Spleen (tissue), 11 donors: ENCODE data around the gene MESD. TPM values are rescaled to one million over a fixed set of nuclear protein-coding genes. Genes with fewer than 3 reads are reported as not detected.

Experiments used
- DNase-seq: peaks from one replicate; pipeline ENCODE4 v3.0.0-alpha.2; 2020
- H3K27ac ChIP-seq, 8 donors: fragments of 200-600 bp; sonication (generic) in 7 of 8; 1 replicate in 4 of 8; 2 replicates in 4 of 8; pipeline versions ENCODE4 v1.5.0 to v1.8.0; 2016 to 2021; ENCODE audit warnings: inconsistent platforms in 4 of 8, mild to moderate bottlenecking in 4 of 8, moderate library complexity in 1 of 8
- H3K27me3 ChIP-seq, 7 donors: fragments of 200-600 bp; sonication (generic) in 6 of 7; replicated peaks in 1 of 7; 1 replicate in 4 of 7; 2 replicates in 3 of 7; pipeline versions ENCODE4 v1.5.0 to v1.8.0; 2016 to 2021; ENCODE audit warnings: inconsistent platforms in 3 of 7, mild to moderate bottlenecking in 1 of 7
- H3K36me3 ChIP-seq, 6 donors: fragments of 200-600 bp; sonication (generic) in 5 of 6; 1 replicate in 4 of 6; 2 replicates in 2 of 6; pipeline versions ENCODE4 v1.5.0 to v1.8.0; 2016 to 2021; ENCODE audit warnings: inconsistent platforms in 2 of 6
- H3K4me1 ChIP-seq, 6 donors: fragments of 200-600 bp; sonication (generic) in 5 of 6; 1 replicate in 3 of 6; 2 replicates in 3 of 6; pipeline versions ENCODE4 v1.5.0 to v1.8.0; 2016 to 2021; ENCODE audit warnings: inconsistent platforms in 3 of 6
- H3K4me3 ChIP-seq, 8 donors: fragments of 200-600 bp; sonication (generic) in 7 of 8; 1 replicate in 4 of 8; 2 replicates in 4 of 8; pipeline versions ENCODE4 v1.5.0 to v1.8.0; 2016 to 2021; ENCODE audit warnings: inconsistent platforms in 4 of 8, mild to moderate bottlenecking in 4 of 8, moderate library complexity in 2 of 8
- H3K9me3 ChIP-seq, 8 donors: fragments of 200-600 bp; sonication (generic) in 7 of 8; 1 replicate in 4 of 8; 2 replicates in 4 of 8; pipeline versions ENCODE4 v1.5.0 to v1.8.0; 2016 to 2021; ENCODE audit warnings: inconsistent platforms in 4 of 8
- POLR2A ChIP-seq, 3 donors: fragments of 450-650 bp; IDR thresholded peaks; one replicate each; pipeline ENCODE4 v1.5.1; 2017; ENCODE audit warnings: antibody characterized with exemption in 3 of 3, mild to moderate bottlenecking in 1 of 3
- POLR2AphosphoS5 ChIP-seq, 3 donors: sonication (generic); formaldehyde crosslinking; IDR thresholded peaks; one replicate each; pipeline ENCODE4 v1.5.1; 2017; ENCODE audit warnings: antibody characterized with exemption in 3 of 3
- WGBS, 5 donors: extraction: QIAGEN DNeasy Blood & Tissue Kit in 3 of 5; methylation state at CpG; one replicate each; pipeline versions ENCODE4 v1.1.5 to v1.1.7; 2013 to 2018; 5-methylcytosine and 5-hydroxymethylcytosine counted together
- intact Hi-C: fragments of 100-400 bp; cut with DNase I; formaldehyde crosslinking; loops from one replicate; pipeline ENCODE4 v1.15.0; 2023; ENCODE audit warnings: low total_unique reads
- polyA plus RNA-seq, 3 donors: library from polyadenylated mRNA; stranded (reverse); fragments of 200-250 nt; gene quantifications; one replicate each; pipeline ENCODE4 v1.2.1, GENCODE V29; 2013
- total RNA-seq, 7 donors: library from RNA; depleted of rRNA in 3 of 7; stranded (reverse); fragments of >200 nt in 3 of 7; fragmentation: NEBNext Ultra II Directional in 4 of 7; extraction: Animal tissue kit (Norgen Biotek cat#: 25700) in 4 of 7; gene quantifications; one replicate each; pipeline versions ENCODE4 v1.1.0 to v1.2.1, GENCODE V29; 2016 to 2021
- TF ChIP-seq, protein P1 (sequence below), 11 experiments: fragments of 200-600 bp in 7 of 11; fragments of 450-650 bp in 4 of 11; sonication (generic) in 4 of 11; IDR thresholded peaks in 8 of 11; conservative IDR thresholded peaks in 3 of 11; 1 replicate in 7 of 11; 2 replicates in 4 of 11; pipeline versions ENCODE4 v1.4.0 to v1.8.0; 2016 to 2021; ENCODE audit warnings: antibody characterized with exemption in 11 of 11, inconsistent platforms in 4 of 11, mild to moderate bottlenecking in 1 of 11
- donor health status: healthy with polysubstance abuse.
- donor health status: DM: no; HTN: no; CAD: no; lungs with moderate emphysema.
- donor health status: DM: no; HTN: no; CAD: no.
- donor health status: Bipolar disorder and iron deficiency.
- donor health status: healthy.
- donor health status: DM: no; HTN: no; CAD: no.
- donor health status: DM: yes; HTN: yes; CAD: no.

Gene MESD
- total and polyA plus RNA-seq, 10 donors, result 8.5 to 39.8 (median 27.5) TPM

GRCh38 chr15:80999623-81000036 lies 10.0 kb upstream of the MESD start:
- H3K4me3 ChIP-seq, result peak overlapping the region; percentile 62 to 94 (median 84)
- no peaks in the 10 kb centered on the region for H3K27me3 ChIP-seq
- peak; percentile 84 for DNase-seq
- H3K4me1 ChIP-seq, result peaks cover 24 to 58% (median 46%) of the 10 kb centered on the region in 6 donors
- peaks cover 0 to 6% (median 2%) of the 10 kb centered on the region in 8 donors for H3K9me3 ChIP-seq
- 9 to 23% (median 15%) methylated on average over 13 of the region's 13 CpGs for WGBS, 5 donors
- peak overlapping the region; percentile 92 to 99 (median 98) for H3K27ac ChIP-seq
- TF ChIP-seq POLR2A (IDR thresholded peaks at IDR 0.05) (no peak), POLR2AphosphoS5 (IDR thresholded peaks at IDR 0.05) (peak in 2 of 3 donors; percentile 53 to 62)
- H3K36me3 ChIP-seq, result peaks cover 0 to 26% (median 9%) of the 10 kb centered on the region in 6 donors
- intact Hi-C loops, result loop anchor here (10.0 kb wide), 1 partner anchor 105 kb away; no protein-coding TSS in a partner anchor

- Histone ChIP-seq H3K9me3 (peaks cover 0 to 6% (median 2%) of the 10 kb centered on the region in 8 donors), H3K4me3 (no peak overlapping the region), H3K36me3 (peaks cover 0 to 12% (median 8%) of the 10 kb centered on the region in 6 donors), H3K27ac (peak overlapping the region in 7 of 8 donors; percentile 10 to 99 (median 92)), H3K4me1 (peaks cover 15 to 44% (median 32%) of the 10 kb centered on the region in 6 donors), H3K27me3 (no peaks in the 10 kb centered on the region)
- TF ChIP-seq POLR2AphosphoS5 (IDR thresholded peaks at IDR 0.05), result no peak
- WGBS, 5 donors, result 78 to 93% (median 81%) methylated on average over 1 of the region's 1 CpG
- intact Hi-C loops, result loop anchor here (10.0 kb wide), 1 partner anchor 107 kb away; no protein-coding TSS in a partner anchor
- no peak for DNase-seq
Measured at GRCh38 chr15:80998251-80998650, 8.6 kb upstream of the MESD start.

- H3K27ac ChIP-seq, result peak overlapping the region in 1 of 8 donors; percentile 99
- intact Hi-C loops, result loop anchor here (10.0 kb wide), 1 partner anchor 107 kb away; no protein-coding TSS in a partner anchor
- TF ChIP-seq POLR2A (IDR thresholded peaks at IDR 0.05), result no peak
- no peak for TF ChIP-seq POLR2AphosphoS5 (IDR thresholded peaks at IDR 0.05)
- TF ChIP-seq, protein P1, sequence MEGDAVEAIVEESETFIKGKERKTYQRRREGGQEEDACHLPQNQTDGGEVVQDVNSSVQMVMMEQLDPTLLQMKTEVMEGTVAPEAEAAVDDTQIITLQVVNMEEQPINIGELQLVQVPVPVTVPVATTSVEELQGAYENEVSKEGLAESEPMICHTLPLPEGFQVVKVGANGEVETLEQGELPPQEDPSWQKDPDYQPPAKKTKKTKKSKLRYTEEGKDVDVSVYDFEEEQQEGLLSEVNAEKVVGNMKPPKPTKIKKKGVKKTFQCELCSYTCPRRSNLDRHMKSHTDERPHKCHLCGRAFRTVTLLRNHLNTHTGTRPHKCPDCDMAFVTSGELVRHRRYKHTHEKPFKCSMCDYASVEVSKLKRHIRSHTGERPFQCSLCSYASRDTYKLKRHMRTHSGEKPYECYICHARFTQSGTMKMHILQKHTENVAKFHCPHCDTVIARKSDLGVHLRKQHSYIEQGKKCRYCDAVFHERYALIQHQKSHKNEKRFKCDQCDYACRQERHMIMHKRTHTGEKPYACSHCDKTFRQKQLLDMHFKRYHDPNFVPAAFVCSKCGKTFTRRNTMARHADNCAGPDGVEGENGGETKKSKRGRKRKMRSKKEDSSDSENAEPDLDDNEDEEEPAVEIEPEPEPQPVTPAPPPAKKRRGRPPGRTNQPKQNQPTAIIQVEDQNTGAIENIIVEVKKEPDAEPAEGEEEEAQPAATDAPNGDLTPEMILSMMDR (IDR thresholded peaks at IDR 0.05 in 8 of 11, conservative IDR thresholded peaks at IDR 0.05 in 3 of 11), result no peak
Measured at GRCh38 chr15:80997692-80998091, 8.1 kb upstream of the MESD start.

GRCh38 chr15:80996247-80996646 lies 6.6 kb upstream of the MESD start:
- 95 to 100% (median 100%) methylated on average over 1 of the region's 1 CpG for WGBS, 5 donors
- Histone ChIP-seq H3K27ac (no peak overlapping the region), H3K27me3 (no peaks in the 10 kb centered on the region), H3K4me1 (peaks cover 11 to 37% (median 23%) of the 10 kb centered on the region in 6 donors), H3K36me3 (no peaks in the 10 kb centered on the region), H3K9me3 (peaks cover 0 to 6% (median 2%) of the 10 kb centered on the region in 8 donors), H3K4me3 (no peak overlapping the region)
- no peak for DNase-seq
- intact Hi-C loops, result loop anchor here (10.0 kb wide), 1 partner anchor 109 kb away; no protein-coding TSS in a partner anchor
- TF ChIP-seq POLR2A (IDR thresholded peaks at IDR 0.05) (no peak), POLR2AphosphoS5 (IDR thresholded peaks at IDR 0.05) (no peak)
- TF ChIP-seq, protein P1 (IDR thresholded peaks at IDR 0.05 in 8 of 11, conservative IDR thresholded peaks at IDR 0.05 in 3 of 11), result peak in 7 of 11 experiments; percentile 31 to 59 (median 48)

More at GRCh38 chr15:80997692-80998091, 8.1 kb upstream of the MESD start:
- no peak for DNase-seq
- Histone ChIP-seq H3K27me3 (no peaks in the 10 kb centered on the region), H3K4me1 (peaks cover 10 to 38% (median 27%) of the 10 kb centered on the region in 6 donors), H3K36me3 (peaks cover 0 to 7% (median 3%) of the 10 kb centered on the region in 6 donors), H3K4me3 (no peak overlapping the region), H3K9me3 (peaks cover 0 to 6% (median 2%) of the 10 kb centered on the region in 8 donors)
- 90 to 100% (median 95%) methylated on average over 1 of the region's 1 CpG for WGBS, 5 donors

GRCh38 chr15:80992441-80992840 lies 2.8 kb upstream of the MESD start:
- TF ChIP-seq, protein P1 (IDR thresholded peaks at IDR 0.05 in 8 of 11, conservative IDR thresholded peaks at IDR 0.05 in 3 of 11), result no peak
- TF ChIP-seq POLR2AphosphoS5 (IDR thresholded peaks at IDR 0.05) (no peak), POLR2A (IDR thresholded peaks at IDR 0.05) (no peak)
- no peaks in the 10 kb centered on the region for H3K27me3 ChIP-seq
- intact Hi-C loops, result loop anchor here (10.0 kb wide), 1 partner anchor 112 kb away; no protein-coding TSS in a partner anchor
- WGBS, 5 donors, result 85 to 96% (median 93%) methylated on average over 1 of the region's 1 CpG
- H3K9me3 ChIP-seq, result peaks cover 0 to 6% (median 2%) of the 10 kb centered on the region in 8 donors
- H3K36me3 ChIP-seq, result no peaks in the 10 kb centered on the region
- H3K27ac ChIP-seq, result no peak overlapping the region
- no peak overlapping the region for H3K4me3 ChIP-seq
- H3K4me1 ChIP-seq, result peaks cover 18 to 42% (median 33%) of the 10 kb centered on the region in 6 donors
- no peak for DNase-seq
